HepG2 (cell line): ENCODE data around the gene ISLR2.

ENCODE experiments used
- PTBP1 ChIP-seq: fragments of 200-400 bp; formaldehyde crosslinking; IDR thresholded peaks from 2 replicates; pipeline ENCODE4 v1.6.1; 2018; ENCODE audit warnings: low read length, low read depth; ENCODE audit not compliant: poor library complexity, severe bottlenecking
- SMC3 ChIP-seq: IDR thresholded peaks from 2 replicates; pipeline ENCODE4 v1.6.1; 2011; ENCODE audit warnings: low read length, improper control_type of control experiment
- SNRNP70 ChIP-seq: fragments of 200-400 bp; formaldehyde crosslinking; IDR thresholded peaks from 2 replicates; pipeline ENCODE4 v1.6.1; 2017; ENCODE audit warnings: mild to moderate bottlenecking, low read depth, low read length, moderate library complexity
- ZFP36L2 ChIP-seq: sonication (generic); formaldehyde crosslinking; IDR thresholded peaks from 2 replicates; pipeline ENCODE4 v1.4.0; 2020; ENCODE audit warnings: missing genetic modification reagents
- ZNF263 ChIP-seq: sonication (generic); formaldehyde crosslinking; IDR thresholded peaks from 2 replicates; pipeline ENCODE4 v1.4.0; 2020; ENCODE audit warnings: missing genetic modification reagents
- TF ChIP-seq, protein P1 (sequence below): sonication (generic); formaldehyde crosslinking; IDR thresholded peaks from 2 replicates; pipeline ENCODE4 v1.5.0; 2020; ENCODE audit warnings: missing genetic modification reagents
- TF ChIP-seq, protein P2 (sequence below): sonication (generic); formaldehyde crosslinking; IDR thresholded peaks from 2 replicates; pipeline ENCODE4 v1.4.0; 2020; ENCODE audit warnings: mild to moderate bottlenecking, low read depth, missing genetic modification reagents
- TF ChIP-seq, protein P3 (sequence below): IDR thresholded peaks from 2 replicates; pipeline ENCODE4 v1.6.1; 2016; ENCODE audit warnings: low read depth, control low read depth

DNA sequence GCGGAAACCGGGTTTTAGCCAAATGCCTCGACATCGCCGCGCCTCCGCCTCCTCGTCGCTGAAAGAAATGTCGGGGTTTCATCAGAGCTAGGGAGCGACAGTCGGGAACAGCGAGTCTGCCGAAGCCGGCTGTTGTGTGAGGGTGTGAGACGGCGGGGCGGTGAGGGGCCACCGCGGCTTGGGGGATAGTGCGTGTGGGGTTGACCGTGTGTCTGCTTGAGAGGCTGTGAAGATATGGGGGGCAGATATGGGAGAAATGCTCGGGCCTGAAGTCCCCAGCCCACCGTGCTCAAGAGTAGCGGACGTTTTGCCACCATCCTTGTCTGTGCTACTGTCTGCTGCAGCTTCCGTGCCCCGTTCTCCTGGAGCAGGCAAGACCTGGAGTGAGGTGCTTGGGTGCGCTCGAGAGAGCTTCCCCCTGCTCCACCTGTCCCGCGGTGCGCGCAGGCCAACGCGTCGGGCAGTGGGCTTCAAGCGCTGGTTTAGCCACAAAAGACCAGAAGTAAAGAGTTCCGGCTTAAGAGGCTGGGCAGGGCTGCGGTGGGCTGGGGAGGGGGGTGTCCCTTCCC, 716 bp upstream of the ISLR2 start:
- TF ChIP-seq ZNF263, result no peak
- TF ChIP-seq, protein P1, sequence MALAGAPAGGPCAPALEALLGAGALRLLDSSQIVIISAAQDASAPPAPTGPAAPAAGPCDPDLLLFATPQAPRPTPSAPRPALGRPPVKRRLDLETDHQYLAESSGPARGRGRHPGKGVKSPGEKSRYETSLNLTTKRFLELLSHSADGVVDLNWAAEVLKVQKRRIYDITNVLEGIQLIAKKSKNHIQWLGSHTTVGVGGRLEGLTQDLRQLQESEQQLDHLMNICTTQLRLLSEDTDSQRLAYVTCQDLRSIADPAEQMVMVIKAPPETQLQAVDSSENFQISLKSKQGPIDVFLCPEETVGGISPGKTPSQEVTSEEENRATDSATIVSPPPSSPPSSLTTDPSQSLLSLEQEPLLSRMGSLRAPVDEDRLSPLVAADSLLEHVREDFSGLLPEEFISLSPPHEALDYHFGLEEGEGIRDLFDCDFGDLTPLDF (CRISPR knock-in tag), result no peak
- TF ChIP-seq PTBP1, result no peak
- TF ChIP-seq, protein P2, sequence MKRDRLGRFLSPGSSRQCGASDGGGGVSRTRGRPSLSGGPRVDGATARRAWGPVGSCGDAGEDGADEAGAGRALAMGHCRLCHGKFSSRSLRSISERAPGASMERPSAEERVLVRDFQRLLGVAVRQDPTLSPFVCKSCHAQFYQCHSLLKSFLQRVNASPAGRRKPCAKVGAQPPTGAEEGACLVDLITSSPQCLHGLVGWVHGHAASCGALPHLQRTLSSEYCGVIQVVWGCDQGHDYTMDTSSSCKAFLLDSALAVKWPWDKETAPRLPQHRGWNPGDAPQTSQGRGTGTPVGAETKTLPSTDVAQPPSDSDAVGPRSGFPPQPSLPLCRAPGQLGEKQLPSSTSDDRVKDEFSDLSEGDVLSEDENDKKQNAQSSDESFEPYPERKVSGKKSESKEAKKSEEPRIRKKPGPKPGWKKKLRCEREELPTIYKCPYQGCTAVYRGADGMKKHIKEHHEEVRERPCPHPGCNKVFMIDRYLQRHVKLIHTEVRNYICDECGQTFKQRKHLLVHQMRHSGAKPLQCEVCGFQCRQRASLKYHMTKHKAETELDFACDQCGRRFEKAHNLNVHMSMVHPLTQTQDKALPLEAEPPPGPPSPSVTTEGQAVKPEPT (CRISPR knock-in tag), result no peak
- TF ChIP-seq ZFP36L2 (CRISPR knock-in tag), result no peak
- TF ChIP-seq SNRNP70, result no peak
- TF ChIP-seq SMC3, result no peak
- TF ChIP-seq, protein P3, sequence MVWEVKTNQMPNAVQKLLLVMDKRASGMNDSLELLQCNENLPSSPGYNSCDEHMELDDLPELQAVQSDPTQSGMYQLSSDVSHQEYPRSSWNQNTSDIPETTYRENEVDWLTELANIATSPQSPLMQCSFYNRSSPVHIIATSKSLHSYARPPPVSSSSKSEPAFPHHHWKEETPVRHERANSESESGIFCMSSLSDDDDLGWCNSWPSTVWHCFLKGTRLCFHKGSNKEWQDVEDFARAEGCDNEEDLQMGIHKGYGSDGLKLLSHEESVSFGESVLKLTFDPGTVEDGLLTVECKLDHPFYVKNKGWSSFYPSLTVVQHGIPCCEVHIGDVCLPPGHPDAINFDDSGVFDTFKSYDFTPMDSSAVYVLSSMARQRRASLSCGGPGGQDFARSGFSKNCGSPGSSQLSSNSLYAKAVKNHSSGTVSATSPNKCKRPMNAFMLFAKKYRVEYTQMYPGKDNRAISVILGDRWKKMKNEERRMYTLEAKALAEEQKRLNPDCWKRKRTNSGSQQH (CRISPR knock-in tag), result no peak
